Muscle of leg (tissue), 11 donors: ENCODE data around the gene GABBR2. TPM values are rescaled to one million over a fixed set of nuclear protein-coding genes. Genes with fewer than 3 reads are reported as not detected.
A peak's percentile ranks its signal among the peaks of the same experiment; 100 is the strongest.

Source experiments
- DNase-seq: peaks from one replicate; pipeline ENCODE4 v3.0.0; 2013
- H3K27ac ChIP-seq: one replicate; pipeline ENCODE4 v1.5.1; 2013; ENCODE audit warnings: mild to moderate bottlenecking, low read length, control low read depth
- H3K27me3 ChIP-seq: one replicate; pipeline ENCODE4 v1.6.1; 2013; ENCODE audit warnings: low read length; ENCODE audit not compliant: control insufficient read depth, insufficient read depth
- H3K36me3 ChIP-seq: one replicate; pipeline ENCODE4 v1.6.1; 2013; ENCODE audit warnings: low read length; ENCODE audit not compliant: control insufficient read depth, insufficient read depth
- H3K4me1 ChIP-seq: one replicate; pipeline ENCODE4 v1.6.1; 2013; ENCODE audit warnings: low read length; ENCODE audit not compliant: control insufficient read depth, insufficient read depth
- H3K4me3 ChIP-seq: one replicate; pipeline ENCODE4 v1.5.1; 2013; ENCODE audit warnings: low read length, control low read depth
- H3K9me3 ChIP-seq: replicated peaks from 2 replicates; pipeline ENCODE4 v1.6.1; 2013; ENCODE audit warnings: low read depth, low read length; ENCODE audit not compliant: control insufficient read depth
- WGBS: methylation state at CpG from one replicate; pipeline ENCODE4 v1.1.5; 2013; ENCODE audit warnings: missing lambda C conversion rate; ENCODE audit not compliant: insufficient coverage; 5-methylcytosine and 5-hydroxymethylcytosine counted together
- polyA plus RNA-seq, 8 donors: library from polyadenylated mRNA; unstranded; fragments of 120-200 nt; gene quantifications; one replicate each; pipeline versions ENCODE4 v1.2.1 to v1.2.3, GENCODE V29; 2013; ENCODE audit warnings: inconsistent platforms in 1 of 8, low replicate concordance in 1 of 8; ENCODE audit not compliant: insufficient read length in 8 of 8, insufficient read depth in 1 of 8
- total RNA-seq: library from RNA; stranded (reverse); fragments of 120-200 nt; gene quantifications from one replicate; pipeline ENCODE4 v1.2.4, GENCODE V29; 2013

Gene GABBR2
- total and polyA plus RNA-seq, 9 donors, result 0.35 to 1.6 (median 0.89) TPM

GRCh38 chr9:98538626-98539031 is 170.1 kb downstream of the GABBR2 start:
- peak; percentile 16 for DNase-seq

GRCh38 chr9:98538203-98538602 is 170.5 kb downstream of the GABBR2 start:
- Histone ChIP-seq H3K36me3 (no peaks in the 10 kb centered on the region), H3K27me3 (no peaks in the 10 kb centered on the region), H3K27ac (no peak overlapping the region), H3K9me3 (peaks cover 2% of the 10 kb centered on the region), H3K4me3 (no peak overlapping the region), H3K4me1 (no peaks in the 10 kb centered on the region)
- DNase-seq, result no peak
- 92% methylated on average over 1 of the region's 1 CpG for WGBS

More at GRCh38 chr9:98538626-98539031, 170.1 kb downstream of the GABBR2 start:
- no peaks in the 10 kb centered on the region for H3K27me3 ChIP-seq
- no peaks in the 10 kb centered on the region for H3K4me1 ChIP-seq
- H3K4me3 ChIP-seq, result no peak overlapping the region
- 62% methylated on average over 10 of the region's 10 CpGs for WGBS
- H3K9me3 ChIP-seq, result peaks cover 2% of the 10 kb centered on the region
- no peaks in the 10 kb centered on the region for H3K36me3 ChIP-seq
- no peak overlapping the region for H3K27ac ChIP-seq

- Histone ChIP-seq H3K4me3 (no peak overlapping the region), H3K27ac (no peak overlapping the region), H3K36me3 (no peaks in the 10 kb centered on the region), H3K27me3 (no peaks in the 10 kb centered on the region), H3K4me1 (no peaks in the 10 kb centered on the region), H3K9me3 (peaks cover 2% of the 10 kb centered on the region)
- 53% methylated on average over 11 of the region's 12 CpGs for WGBS
- DNase-seq, result no peak
Observed at GRCh38 chr9:98536542-98537173, 172.1 kb downstream of the GABBR2 start.

- Histone ChIP-seq H3K36me3 (no peaks in the 10 kb centered on the region), H3K9me3 (peaks cover 2% of the 10 kb centered on the region), H3K4me3 (no peak overlapping the region), H3K27ac (no peak overlapping the region), H3K4me1 (no peaks in the 10 kb centered on the region), H3K27me3 (no peaks in the 10 kb centered on the region)
- WGBS, result 52% methylated on average over 4 of the region's 4 CpGs
- no peak for DNase-seq
Observed at GRCh38 chr9:98533866-98534265, 174.9 kb downstream of the GABBR2 start.

- no peaks in the 10 kb centered on the region for H3K4me1 ChIP-seq
- H3K9me3 ChIP-seq, result peaks cover 2% of the 10 kb centered on the region
- no peaks in the 10 kb centered on the region for H3K36me3 ChIP-seq
- no peak overlapping the region for H3K4me3 ChIP-seq
- no peak for DNase-seq
- no peak overlapping the region for H3K27ac ChIP-seq
- WGBS, result 31% methylated on average over 2 of the region's 4 CpGs
- no peaks in the 10 kb centered on the region for H3K27me3 ChIP-seq
Observed at GRCh38 chr9:98533132-98533531, 175.6 kb downstream of the GABBR2 start.

GRCh38 chr9:98532574-98532973 is 176.2 kb downstream of the GABBR2 start:
- Histone ChIP-seq H3K9me3 (peaks cover 2% of the 10 kb centered on the region), H3K36me3 (no peaks in the 10 kb centered on the region), H3K4me1 (no peaks in the 10 kb centered on the region), H3K27me3 (no peaks in the 10 kb centered on the region), H3K27ac (no peak overlapping the region), H3K4me3 (no peak overlapping the region)
- DNase-seq, result no peak
- 40% methylated on average over 2 of the region's 3 CpGs for WGBS

GRCh38 chr9:98532147-98532546 is 176.6 kb downstream of the GABBR2 start:
- Histone ChIP-seq H3K9me3 (peaks cover 2% of the 10 kb centered on the region), H3K36me3 (no peaks in the 10 kb centered on the region), H3K4me3 (no peak overlapping the region), H3K4me1 (no peaks in the 10 kb centered on the region), H3K27me3 (no peaks in the 10 kb centered on the region), H3K27ac (no peak overlapping the region)
- no peak for DNase-seq
- 74% methylated on average over 4 of the region's 4 CpGs for WGBS

GRCh38 chr9:98530806-98531386 is 177.8 kb downstream of the GABBR2 start:
- H3K27me3 ChIP-seq, result no peaks in the 10 kb centered on the region
- 100% methylated on average over 1 of the region's 6 CpGs for WGBS
- no peak overlapping the region for H3K27ac ChIP-seq
- no peak overlapping the region for H3K4me3 ChIP-seq
- H3K9me3 ChIP-seq, result no peaks in the 10 kb centered on the region
- no peaks in the 10 kb centered on the region for H3K36me3 ChIP-seq
- no peaks in the 10 kb centered on the region for H3K4me1 ChIP-seq
- no peak for DNase-seq

- H3K27ac ChIP-seq, result no peak overlapping the region
- 80% methylated on average over 2 of the region's 8 CpGs for WGBS
- no peaks in the 10 kb centered on the region for H3K27me3 ChIP-seq
- H3K36me3 ChIP-seq, result no peaks in the 10 kb centered on the region
- H3K4me1 ChIP-seq, result no peaks in the 10 kb centered on the region
- H3K9me3 ChIP-seq, result no peaks in the 10 kb centered on the region
- DNase-seq, result no peak
- no peak overlapping the region for H3K4me3 ChIP-seq
Observed at GRCh38 chr9:98530275-98530674, 178.5 kb downstream of the GABBR2 start.

GRCh38 chr9:98529841-98530240 is 178.9 kb downstream of the GABBR2 start:
- H3K27me3 ChIP-seq, result no peaks in the 10 kb centered on the region
- no peaks in the 10 kb centered on the region for H3K4me1 ChIP-seq
- WGBS, result 79% methylated on average over 3 of the region's 7 CpGs
- H3K27ac ChIP-seq, result no peak overlapping the region
- H3K36me3 ChIP-seq, result no peaks in the 10 kb centered on the region
- no peaks in the 10 kb centered on the region for H3K9me3 ChIP-seq
- H3K4me3 ChIP-seq, result no peak overlapping the region
- no peak for DNase-seq
